Effector CD8-positive, alpha-beta T cell (primary cell): ENCODE results near the gene DMTF1.
A peak's percentile ranks its signal among the peaks of the same experiment; 100 is the strongest.
"Not testable (repeated sequence)": the region's sequence is repeated elsewhere in the genome, so short reads cannot be mapped to it uniquely, and the experiment has no call there.

Experiments
- DNase-seq: peaks from one replicate; lab custom pipeline; 2025; lab: John Stamatoyannopoulos, UW
- total RNA-seq, 4 experiments: gene quantifications; one replicate each; lab custom pipeline; 2026; lab: John Stamatoyannopoulos, UW

Gene DMTF1, protein sequence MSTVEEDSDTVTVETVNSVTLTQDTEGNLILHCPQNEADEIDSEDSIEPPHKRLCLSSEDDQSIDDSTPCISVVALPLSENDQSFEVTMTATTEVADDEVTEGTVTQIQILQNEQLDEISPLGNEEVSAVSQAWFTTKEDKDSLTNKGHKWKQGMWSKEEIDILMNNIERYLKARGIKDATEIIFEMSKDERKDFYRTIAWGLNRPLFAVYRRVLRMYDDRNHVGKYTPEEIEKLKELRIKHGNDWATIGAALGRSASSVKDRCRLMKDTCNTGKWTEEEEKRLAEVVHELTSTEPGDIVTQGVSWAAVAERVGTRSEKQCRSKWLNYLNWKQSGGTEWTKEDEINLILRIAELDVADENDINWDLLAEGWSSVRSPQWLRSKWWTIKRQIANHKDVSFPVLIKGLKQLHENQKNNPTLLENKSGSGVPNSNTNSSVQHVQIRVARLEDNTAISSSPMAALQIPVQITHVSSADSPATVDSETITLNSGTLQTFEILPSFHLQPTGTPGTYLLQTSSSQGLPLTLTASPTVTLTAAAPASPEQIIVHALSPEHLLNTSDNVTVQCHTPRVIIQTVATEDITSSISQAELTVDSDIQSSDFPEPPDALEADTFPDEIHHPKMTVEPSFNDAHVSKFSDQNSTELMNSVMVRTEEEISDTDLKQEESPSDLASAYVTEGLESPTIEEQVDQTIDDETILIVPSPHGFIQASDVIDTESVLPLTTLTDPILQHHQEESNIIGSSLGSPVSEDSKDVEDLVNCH
- 143 to 225 (median 184) reads per million in 4 experiments for total RNA-seq

- peak; percentile 73 for DNase-seq
These were observed at the start of gene DMTF1 for GRCh38 chr7:87152112-87152896. Gene DMTF1 (plus strand): TSS chr7:87152453. CDS start chr7:87164942, 12,489 bp downstream.

DNA sequence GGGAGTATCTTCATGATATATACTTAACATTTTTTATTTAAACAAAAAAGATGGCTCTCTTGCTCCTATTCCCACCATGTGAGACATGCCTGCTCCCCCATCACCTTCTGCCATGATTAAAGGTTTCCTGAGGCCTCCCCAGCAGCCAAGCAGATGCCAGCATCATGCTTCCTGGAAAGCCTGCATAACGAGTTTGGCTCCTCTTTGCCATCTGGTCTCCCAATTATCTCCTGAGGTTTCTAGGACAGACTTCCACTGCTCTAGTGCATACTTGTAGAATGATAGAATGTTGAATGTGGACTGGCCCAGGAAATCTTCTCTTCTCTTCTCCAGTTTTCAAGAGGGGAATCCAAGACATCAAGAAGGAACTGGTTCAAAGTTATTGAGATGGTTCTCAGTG is 46.9 kb upstream of the DMTF1 start:
- DNase-seq = no peak

GRCh38 chr7:87106974-87107612 is 45.2 kb upstream of the DMTF1 start:
- no peak for DNase-seq

- DNase-seq = no peak
These were observed 44.1 kb upstream of the DMTF1 start for GRCh38 chr7:87107949-87108776.

GRCh38 chr7:87110778-87111177 is 41.5 kb upstream of the DMTF1 start:
- DNase-seq = no peak

DNA sequence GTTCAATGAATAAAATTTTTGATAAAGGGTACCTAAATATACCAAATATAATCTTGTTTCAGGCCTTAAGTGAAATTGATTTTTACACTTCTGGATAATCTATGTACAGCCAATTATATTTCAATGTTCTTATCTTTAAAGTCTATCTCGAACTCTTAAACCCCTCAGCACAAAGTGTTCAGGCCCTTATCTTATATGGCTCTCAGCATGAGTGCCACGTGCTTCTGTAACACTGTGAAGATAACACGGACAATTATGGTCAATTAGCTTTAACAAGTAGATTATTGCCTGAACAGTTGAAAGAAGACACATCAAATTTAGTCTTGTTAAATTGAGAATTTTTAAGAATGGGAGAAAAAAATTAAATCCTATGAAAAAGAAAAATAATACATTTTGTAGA is 40.4 kb upstream of the DMTF1 start:
- DNase-seq = no peak

DNA sequence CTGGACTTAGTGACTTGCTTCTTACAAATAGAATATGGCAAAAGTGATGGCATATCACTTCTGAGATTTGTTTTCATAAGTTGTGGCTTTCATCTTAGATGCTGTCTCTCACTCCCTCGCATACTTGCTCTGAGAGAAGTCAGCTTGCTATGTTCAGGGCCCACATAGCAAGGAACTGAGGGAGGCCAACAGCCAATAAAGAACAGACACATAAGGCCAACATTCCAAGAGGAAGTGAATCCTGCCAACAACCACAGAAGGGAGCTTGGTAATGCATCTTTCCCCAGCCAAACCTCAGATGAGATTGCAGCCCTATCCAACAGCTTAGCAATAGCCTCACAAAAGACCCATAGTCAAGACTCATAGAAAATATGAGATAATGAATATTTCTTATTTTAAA is 39.2 kb upstream of the DMTF1 start:
- DNase-seq = no peak

DNA sequence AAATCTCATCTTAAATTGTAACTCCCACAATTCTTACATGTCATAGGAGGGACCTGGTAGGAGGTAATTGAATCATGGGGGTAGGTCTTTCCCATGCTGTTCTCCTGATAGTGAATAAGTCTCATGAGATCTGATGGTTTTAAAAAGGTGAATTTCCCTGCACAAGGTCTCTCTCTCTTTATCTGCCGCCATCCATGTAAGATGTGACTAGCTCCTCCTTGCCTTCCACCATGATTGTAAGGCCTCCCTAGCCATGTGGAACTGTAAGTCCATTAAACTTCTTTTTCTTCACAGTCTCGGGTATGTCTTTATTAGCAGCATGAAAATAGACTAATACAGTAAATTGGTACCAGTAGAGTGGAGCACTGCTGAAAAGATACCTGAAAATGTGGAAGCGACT is 38.3 kb upstream of the DMTF1 start:
- DNase-seq = not testable (repeated sequence)

DNA sequence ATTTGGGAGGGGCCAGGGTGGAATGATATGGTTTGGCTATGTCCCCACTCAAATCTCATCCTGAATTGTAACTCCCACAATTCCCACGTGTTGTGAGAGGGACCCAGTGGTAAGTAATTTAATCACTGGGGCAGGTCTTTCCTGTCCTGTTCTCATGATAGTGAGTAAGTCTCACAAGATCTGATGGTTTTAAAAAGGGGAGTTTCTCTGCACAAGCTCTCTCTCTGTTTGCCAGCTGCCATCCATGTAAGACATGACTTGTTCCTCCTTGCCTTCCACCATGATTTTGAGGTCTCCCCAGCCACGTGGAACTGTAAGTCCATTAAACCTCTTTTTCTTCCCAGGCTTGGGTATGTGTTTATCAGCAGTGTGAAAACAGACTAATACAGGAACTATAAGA is 36.5 kb upstream of the DMTF1 start:
- not testable (repeated sequence) for DNase-seq

GRCh38 chr7:87116315-87116714 is 35.9 kb upstream of the DMTF1 start:
- DNase-seq = no peak

GRCh38 chr7:87119581-87119980 is 32.7 kb upstream of the DMTF1 start:
- no peak for DNase-seq

DNA sequence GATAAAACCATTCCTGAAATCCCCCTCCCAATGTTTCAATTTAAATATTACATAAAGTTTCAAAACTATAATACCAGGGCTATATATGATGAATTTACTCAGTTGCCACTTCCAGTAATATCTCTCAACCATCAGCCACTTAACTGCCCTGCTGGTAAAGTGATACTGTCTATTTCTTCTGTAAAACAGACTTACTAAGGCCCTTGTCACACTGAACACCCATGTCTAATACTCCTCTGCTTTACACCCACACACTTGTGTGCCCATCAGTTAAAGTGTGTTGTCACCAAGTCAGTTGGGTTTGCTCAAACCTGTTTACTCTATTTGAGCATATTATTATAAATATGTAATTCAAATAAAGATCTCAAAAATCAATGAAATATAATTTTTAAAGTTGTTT is 29.1 kb upstream of the DMTF1 start:
- no peak for DNase-seq

DNA sequence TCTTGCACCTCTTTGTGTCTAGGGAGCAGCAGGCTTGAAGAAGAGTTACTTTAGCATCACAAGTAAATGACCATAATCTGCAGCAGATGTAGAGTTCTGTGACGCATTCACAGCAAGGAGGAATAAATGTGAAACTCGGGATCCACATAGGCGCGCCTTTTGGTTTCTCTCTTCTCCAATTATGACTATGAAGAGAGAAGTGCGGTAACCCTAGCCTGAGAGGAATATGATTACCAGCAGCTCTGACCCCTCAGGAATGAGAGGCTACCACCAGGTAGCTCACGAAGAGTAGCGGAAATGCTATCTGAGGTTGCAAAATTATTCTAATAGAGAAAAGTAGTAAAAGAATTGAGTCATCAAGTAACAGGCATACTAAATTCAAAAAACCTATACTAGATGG is 25.2 kb upstream of the DMTF1 start:
- DNase-seq = no peak

GRCh38 chr7:87128861-87129267 is 23.4 kb upstream of the DMTF1 start:
- DNase-seq = no peak

DNA sequence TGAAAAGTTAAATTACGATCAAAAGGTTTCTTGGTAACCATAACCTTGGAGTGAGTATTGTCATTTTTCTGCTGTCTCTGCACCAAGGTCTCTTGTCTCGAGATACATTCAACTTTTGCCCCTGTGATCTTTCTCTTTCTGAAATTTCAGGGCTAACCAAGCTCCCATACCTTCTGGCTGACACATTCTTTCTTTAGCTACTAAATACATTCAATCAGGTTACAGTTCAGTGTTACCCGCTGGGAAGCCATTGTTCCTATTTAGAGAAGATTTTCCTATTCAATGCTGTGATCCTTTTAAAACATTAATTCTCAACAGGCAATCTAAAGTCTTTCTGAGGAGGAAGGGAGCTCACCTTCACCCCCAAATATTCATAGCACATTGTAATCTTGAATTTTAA is 22.9 kb upstream of the DMTF1 start:
- no peak for DNase-seq

- no peak for DNase-seq
These were observed 22.4 kb upstream of the DMTF1 start for GRCh38 chr7:87129848-87130247.

DNA sequence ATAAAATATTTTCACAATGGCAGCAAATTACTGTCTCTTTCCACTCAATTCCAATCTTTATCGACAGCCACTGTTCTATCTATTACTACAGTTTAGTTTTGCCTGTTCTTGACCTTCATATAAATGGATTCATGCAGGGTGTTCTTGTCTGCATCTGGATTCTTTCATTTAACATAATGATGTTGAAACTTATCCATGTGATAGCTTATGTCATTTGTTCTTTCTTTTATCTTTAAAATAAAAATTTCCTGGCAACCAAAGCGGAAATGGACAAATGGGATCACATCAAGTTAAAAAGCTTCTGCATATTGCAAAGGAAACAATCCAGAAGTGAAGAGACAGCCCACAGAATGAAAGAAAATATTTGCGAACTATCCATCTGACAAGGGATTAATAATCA is 20.5 kb upstream of the DMTF1 start:
- no peak for DNase-seq

- no peak for DNase-seq
These were observed 15.0 kb upstream of the DMTF1 start for GRCh38 chr7:87137271-87137670.

GRCh38 chr7:87139514-87139913 is 12.7 kb upstream of the DMTF1 start:
- no peak for DNase-seq

- DNase-seq = no peak
These were observed 11.9 kb upstream of the DMTF1 start for GRCh38 chr7:87140271-87140748.

- no peak for DNase-seq
These were observed 8.0 kb upstream of the DMTF1 start for GRCh38 chr7:87144173-87144657.
